ENCODE measurements around the gene TMEM163.

The TMEM163 gene

GRCh38 chr2:134676960-134677359, 41.8 kb downstream of the TMEM163 start:
- Histone ChIP-seq H3K4me3 (ENCODE audit: low read length) (no peak overlapping the region), H3K9me3 (ENCODE audit: control insufficient read depth, insufficient read depth, low read length) (no peaks in the 10 kb centered on the region), H4K20me1 (ENCODE audit: control insufficient read depth, insufficient read depth, low read depth, low read length) (no peaks in the 10 kb centered on the region), H3K4me1 (ENCODE audit: control insufficient read depth, low read length) (no peaks in the 10 kb centered on the region), H3K27me3 (ENCODE audit: control insufficient read depth, low read length) (no peaks in the 10 kb centered on the region), H3K36me3 (ENCODE audit: control insufficient read depth, low read length) (no peaks in the 10 kb centered on the region), H3K9me2 (replicated peaks; ENCODE audit: control insufficient read depth, low read length) (no peaks in the 10 kb centered on the region), H3K27ac (ENCODE audit: low read depth, low read length) (no peak overlapping the region), H3K4me2 (ENCODE audit: low read length) (no peak overlapping the region), H3K79me2 (ENCODE audit: control insufficient read depth, low read length) (no peaks in the 10 kb centered on the region), H3F3A (ENCODE audit: control insufficient read depth, insufficient read depth) (no peaks in the 10 kb centered on the region)
- no peak for TF ChIP-seq EZH2phosphoT487 (IDR thresholded peaks at IDR 0.05; ENCODE audit: borderline replicate concordance, low read length)
- TF ChIP-seq, protein P1, sequence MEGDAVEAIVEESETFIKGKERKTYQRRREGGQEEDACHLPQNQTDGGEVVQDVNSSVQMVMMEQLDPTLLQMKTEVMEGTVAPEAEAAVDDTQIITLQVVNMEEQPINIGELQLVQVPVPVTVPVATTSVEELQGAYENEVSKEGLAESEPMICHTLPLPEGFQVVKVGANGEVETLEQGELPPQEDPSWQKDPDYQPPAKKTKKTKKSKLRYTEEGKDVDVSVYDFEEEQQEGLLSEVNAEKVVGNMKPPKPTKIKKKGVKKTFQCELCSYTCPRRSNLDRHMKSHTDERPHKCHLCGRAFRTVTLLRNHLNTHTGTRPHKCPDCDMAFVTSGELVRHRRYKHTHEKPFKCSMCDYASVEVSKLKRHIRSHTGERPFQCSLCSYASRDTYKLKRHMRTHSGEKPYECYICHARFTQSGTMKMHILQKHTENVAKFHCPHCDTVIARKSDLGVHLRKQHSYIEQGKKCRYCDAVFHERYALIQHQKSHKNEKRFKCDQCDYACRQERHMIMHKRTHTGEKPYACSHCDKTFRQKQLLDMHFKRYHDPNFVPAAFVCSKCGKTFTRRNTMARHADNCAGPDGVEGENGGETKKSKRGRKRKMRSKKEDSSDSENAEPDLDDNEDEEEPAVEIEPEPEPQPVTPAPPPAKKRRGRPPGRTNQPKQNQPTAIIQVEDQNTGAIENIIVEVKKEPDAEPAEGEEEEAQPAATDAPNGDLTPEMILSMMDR (IDR thresholded peaks at IDR 0.05; ENCODE audit: low read depth, low read length, poor library complexity, severe bottlenecking): no peak

DNA sequence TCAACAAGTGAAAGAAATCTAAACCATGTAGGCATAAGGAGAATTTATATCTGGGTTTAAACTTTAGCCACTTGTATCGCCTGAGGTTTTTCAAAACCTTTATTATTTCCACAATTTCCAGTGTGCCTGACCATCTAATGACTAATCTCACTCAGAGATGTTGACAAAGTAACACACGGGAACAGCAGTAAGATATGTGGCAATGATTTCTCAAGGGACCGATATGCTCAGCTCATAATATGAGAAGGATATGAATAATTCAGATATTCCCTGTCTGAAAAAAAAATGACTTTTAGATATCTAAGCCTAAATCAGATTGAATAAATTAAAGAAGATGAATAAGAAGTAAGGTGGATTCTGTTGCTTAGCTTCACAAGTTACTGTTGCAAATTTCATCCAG, 43.5 kb downstream of the TMEM163 start:
- TF ChIP-seq, protein P1 (IDR thresholded peaks at IDR 0.05; ENCODE audit: low read depth, low read length, poor library complexity, severe bottlenecking): no peak
- no peak for TF ChIP-seq EZH2phosphoT487 (IDR thresholded peaks at IDR 0.05; ENCODE audit: borderline replicate concordance, low read length)
- Histone ChIP-seq H3K36me3 (ENCODE audit: control insufficient read depth, low read length) (no peaks in the 10 kb centered on the region), H3K4me1 (ENCODE audit: control insufficient read depth, low read length) (no peaks in the 10 kb centered on the region), H3K4me2 (ENCODE audit: low read length) (no peak overlapping the region), H3K9me2 (replicated peaks; ENCODE audit: control insufficient read depth, low read length) (no peaks in the 10 kb centered on the region), H3F3A (ENCODE audit: control insufficient read depth, insufficient read depth) (no peaks in the 10 kb centered on the region), H3K27ac (ENCODE audit: low read depth, low read length) (no peak overlapping the region), H3K79me2 (ENCODE audit: control insufficient read depth, low read length) (no peaks in the 10 kb centered on the region), H3K27me3 (ENCODE audit: control insufficient read depth, low read length) (no peaks in the 10 kb centered on the region), H3K4me3 (ENCODE audit: low read length) (no peak overlapping the region), H4K20me1 (ENCODE audit: control insufficient read depth, insufficient read depth, low read depth, low read length) (no peaks in the 10 kb centered on the region), H3K9me3 (ENCODE audit: control insufficient read depth, insufficient read depth, low read length) (no peaks in the 10 kb centered on the region)

DNA sequence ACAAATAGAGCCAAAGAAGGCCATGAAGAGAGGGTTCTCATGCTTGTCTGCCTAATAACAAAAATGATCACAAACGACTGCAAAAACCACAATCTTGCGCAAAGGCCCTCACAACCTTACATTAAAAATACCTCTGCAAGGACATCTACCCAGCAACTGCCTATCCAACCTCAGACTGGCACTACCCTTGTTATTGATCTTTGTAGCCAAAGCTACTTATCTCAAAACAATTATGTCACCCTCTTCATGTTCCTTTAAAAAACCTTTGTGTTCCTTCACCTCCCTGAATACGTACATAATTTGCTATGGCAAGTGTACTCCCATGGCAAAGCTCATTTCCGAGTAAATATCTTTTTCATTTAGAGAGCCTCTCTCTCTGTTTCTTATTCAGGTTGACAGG, 44.1 kb downstream of the TMEM163 start:
- H3K4me1 ChIP-seq (ENCODE audit: control insufficient read depth, low read length): no peaks in the 10 kb centered on the region

More for the DNA sequence above, 44.1 kb downstream of the TMEM163 start:
- no peaks in the 10 kb centered on the region for H3K9me3 ChIP-seq (ENCODE audit: control insufficient read depth, insufficient read depth, low read length)
- H3K9me2 ChIP-seq (replicated peaks; ENCODE audit: control insufficient read depth, low read length): no peaks in the 10 kb centered on the region
- no peak overlapping the region for H3K4me3 ChIP-seq (ENCODE audit: low read length)
- no peaks in the 10 kb centered on the region for H3F3A ChIP-seq (ENCODE audit: control insufficient read depth, insufficient read depth)
- H3K27ac ChIP-seq (ENCODE audit: low read depth, low read length): no peak overlapping the region
- H4K20me1 ChIP-seq (ENCODE audit: control insufficient read depth, insufficient read depth, low read depth, low read length): no peaks in the 10 kb centered on the region
- no peaks in the 10 kb centered on the region for H3K36me3 ChIP-seq (ENCODE audit: control insufficient read depth, low read length)
- H3K4me2 ChIP-seq (ENCODE audit: low read length): no peak overlapping the region
- no peaks in the 10 kb centered on the region for H3K27me3 ChIP-seq (ENCODE audit: control insufficient read depth, low read length)
- no peaks in the 10 kb centered on the region for H3K79me2 ChIP-seq (ENCODE audit: control insufficient read depth, low read length)
- TF ChIP-seq EZH2phosphoT487 (IDR thresholded peaks at IDR 0.05; ENCODE audit: borderline replicate concordance, low read length): no peak
- TF ChIP-seq, protein P1 (IDR thresholded peaks at IDR 0.05; ENCODE audit: low read depth, low read length, poor library complexity, severe bottlenecking): no peak

Data from DOHH2 (cell line).